ENCODE measurements around the gene SLC44A1.

- TF ChIP-seq CTCF (conservative IDR thresholded peaks at IDR 0.05; ENCODE audit: low read length) (no peak), EZH2phosphoT487 (IDR thresholded peaks at IDR 0.05; ENCODE audit: borderline replicate concordance, low read depth, low read length) (no peak)
Measured at GRCh38 chr9:105223544-105224140, 20.8 kb upstream of the SLC44A1 start.

All from OCI-LY7 (cell line).